ENCODE results near the gene IGFL1. TPM values are rescaled to one million over a fixed set of nuclear protein-coding genes. Genes with fewer than 3 reads are reported as not detected.

IGFL1 gene
- total RNA-seq (2012; rRNA removed) (not detected in 2 replicates), polyA plus RNA-seq (2012; rRNA removed) (not detected in 2 replicates), Bru-seq, nascent RNA (not detected), BruChase-seq, experiment 1, labeled RNA remaining after a 6-hour chase (not detected), BruChase-seq, experiment 2, labeled RNA remaining after a 2-hour chase (not detected)
- polyA plus RNA-seq (2012; cell fraction: cytosol; rRNA removed), result not detected in 2 replicates
- not detected in 2 replicates for polyA plus RNA-seq (2012; cell fraction: nucleus; rRNA removed; ENCODE audit: low replicate concordance)
- long read RNA-seq, result 0 reads

DNA sequence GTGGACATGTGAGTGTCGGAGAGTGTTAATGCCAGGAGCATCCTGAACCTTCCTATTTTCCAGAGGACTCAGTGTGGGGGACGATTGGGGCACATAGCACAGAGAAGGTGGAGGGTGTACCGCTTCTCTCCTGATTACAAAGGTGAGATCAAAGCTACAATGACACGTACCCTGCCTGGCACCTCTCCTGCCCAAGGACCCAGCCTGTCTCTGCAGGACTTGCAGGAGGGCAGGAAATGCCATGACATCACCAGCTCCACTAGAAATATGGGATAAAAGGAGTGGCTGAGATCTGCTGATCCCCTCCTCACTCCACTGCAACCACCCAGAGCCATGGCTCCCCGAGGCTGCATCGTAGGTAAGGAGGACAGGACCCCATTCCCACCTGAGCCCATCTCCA is at the start of gene IGFL1:
Gene IGFL1, plus strand, starts transcription at position 301 of the 400 bp plus-strand sequence. Its CDS starts 33 bp downstream, at position 334.
- Histone ChIP-seq H3K4ac (ENCODE audit: low read depth, low read length) (no peak within 1 kb of the TSS), H3K36me3 (ENCODE audit: control insufficient read depth, insufficient read depth, low read length) (no peaks in the 10 kb centered on the region), H3K79me1 (ENCODE audit: low read depth in 1 of 2, low read length in 2 of 2) (no peaks in the 10 kb centered on the region), H4K91ac (ENCODE audit: insufficient read depth, low read depth, low read length) (no peak within 1 kb of the TSS), H3K9me1 (ENCODE audit: insufficient read depth, low read length) (no peaks in the 10 kb centered on the region), H2AK5ac (ENCODE audit: low read depth, low read length) (no peak within 1 kb of the TSS), H2BK15ac (ENCODE audit: low read depth, low read length) (no peak within 1 kb of the TSS), H3K14ac (replicated peaks; ENCODE audit: low read depth, low read length) (no peak within 1 kb of the TSS), H3K4me1 (ENCODE audit: control insufficient read depth, insufficient read depth, low read length) (no peaks in the 10 kb centered on the region), H3K9me3 (ENCODE audit: control insufficient read depth, insufficient read depth, low read length) (no peaks in the 10 kb centered on the region), H4K5ac (ENCODE audit: low read depth, low read length) (no peak within 1 kb of the TSS), H2AFZ (replicated peaks; ENCODE audit: low read length, poor library complexity) (no peak within 1 kb of the TSS), H2BK5ac (ENCODE audit: low read depth, low read length, poor library complexity, severe bottlenecking) (no peak within 1 kb of the TSS), H4K8ac (ENCODE audit: low read depth in 2 of 2, low read length in 2 of 2) (no peak within 1 kb of the TSS), H3K9ac (ENCODE audit: low read depth, low read length) (no peak within 1 kb of the TSS), H4K20me1 (ENCODE audit: insufficient read depth, low read length) (0 out of 2 replicates have a peak, but pooled peaks cover 3% of the 10 kb centered on the region), H3K27ac (ENCODE audit: insufficient read depth, low read length) (no peak within 1 kb of the TSS), H3K27me3 (ENCODE audit: control insufficient read depth, insufficient read depth, low read length) (peaks cover 39% of the 10 kb centered on the region), H3K4me2 (ENCODE audit: low read depth, low read length) (no peak within 1 kb of the TSS), H3K18ac (ENCODE audit: low read depth, low read length) (no peak within 1 kb of the TSS), H3K56ac (ENCODE audit: extremely low read depth, insufficient read depth, low read length) (no peak within 1 kb of the TSS), H2BK120ac (ENCODE audit: low read depth, low read length) (no peak within 1 kb of the TSS), H2BK20ac (ENCODE audit: low read depth, low read length) (no peak within 1 kb of the TSS), H3K4me3 (ENCODE audit: insufficient read depth, low read depth, low read length) (no peak within 1 kb of the TSS), H2AK9ac (replicated peaks; ENCODE audit: low read depth, low read length, poor library complexity) (no peak within 1 kb of the TSS), H3K23ac (ENCODE audit: low read depth, low read length) (no peak within 1 kb of the TSS)
- dilution Hi-C loops (cut with HindIII; ENCODE audit: low sequenced_read_pairs, unreplicated experiment) (no loop called here), in situ Hi-C loops (cut with MboI; ENCODE audit: low sequenced_read_pairs) (no loop called here), intact Hi-C loops (cut with micrococcal nuclease) (no loop called here)
- TF ChIP-seq, protein P1, sequence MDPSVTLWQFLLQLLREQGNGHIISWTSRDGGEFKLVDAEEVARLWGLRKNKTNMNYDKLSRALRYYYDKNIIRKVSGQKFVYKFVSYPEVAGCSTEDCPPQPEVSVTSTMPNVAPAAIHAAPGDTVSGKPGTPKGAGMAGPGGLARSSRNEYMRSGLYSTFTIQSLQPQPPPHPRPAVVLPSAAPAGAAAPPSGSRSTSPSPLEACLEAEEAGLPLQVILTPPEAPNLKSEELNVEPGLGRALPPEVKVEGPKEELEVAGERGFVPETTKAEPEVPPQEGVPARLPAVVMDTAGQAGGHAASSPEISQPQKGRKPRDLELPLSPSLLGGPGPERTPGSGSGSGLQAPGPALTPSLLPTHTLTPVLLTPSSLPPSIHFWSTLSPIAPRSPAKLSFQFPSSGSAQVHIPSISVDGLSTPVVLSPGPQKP (IDR thresholded peaks at IDR 0.05; ENCODE audit: borderline replicate concordance, low read depth, low read length), result no peak
- TF ChIP-seq RAD21 (IDR thresholded peaks at IDR 0.05; ENCODE audit: low read length) (no peak), CHD1 (IDR thresholded peaks at IDR 0.05; ENCODE audit: low read depth, low read length) (no peak), RCOR1 (IDR thresholded peaks at IDR 0.05; ENCODE audit: insufficient replicate concordance, low read length) (no peak), POLR2A (IDR thresholded peaks at IDR 0.05; ENCODE audit: low read depth, low read length) (no peak), RFX5 (IDR thresholded peaks at IDR 0.05; ENCODE audit: low read depth, low read length) (no peak)
- no peak for ATAC-seq (ENCODE audit: low read depth)
- 60% methylated on average over 2 of the region's 6 CpGs; no CpG with 5 or more reads in 1 of the 2 experiments for WGBS, 2 experiments (ENCODE audit: extremely low coverage in 2 of 2, insufficient read length in 1 of 2)
- BruUV-seq (replicated peaks), result no TSS peak
- CTCF ChIA-PET, result interaction anchor here (1.3 kb wide), 1 partner anchor 152 kb away, joined by 4 read pairs; no protein-coding TSS in a partner anchor
- POLR2A ChIA-PET (ENCODE audit: unreplicated experiment), result no interaction called here
- DNase-seq, result no peak
